Pulmonary artery endothelial cell (primary cell): ENCODE data around the gene C1QC. TPM values are rescaled to one million over a fixed set of nuclear protein-coding genes. Genes with fewer than 3 reads are reported as not detected.
A peak's percentile ranks its signal among the peaks of the same experiment; 100 is the strongest.

ENCODE experiments used
- DNase-seq: peaks from one replicate; pipeline ENCODE4 v3.0.0-alpha.2; 2011; ENCODE audit warnings: low read depth, low spot score
- total RNA-seq: library from RNA; depleted of rRNA; stranded (reverse); fragments of >200 nt; gene quantifications from 2 replicates; pipeline ENCODE4 v1.2.3, GENCODE V29; 2014

The C1QC gene
- total RNA-seq: not detected in 2 replicates

- no peak for DNase-seq
These were observed at the start of gene C1QC for GRCh38 chr1:22643381-22643780. Gene C1QC, plus strand, starts transcription at chr1:22643633. Its CDS starts 391 bp downstream, at chr1:22644024.

GRCh38 chr1:22594396-22594795 is 49.0 kb upstream of the C1QC start:
- no peak for DNase-seq

GRCh38 chr1:22595108-22595507 is 48.3 kb upstream of the C1QC start:
- DNase-seq: no peak

GRCh38 chr1:22597301-22597965 is 46.0 kb upstream of the C1QC start:
- no peak for DNase-seq

GRCh38 chr1:22597996-22598395 is 45.4 kb upstream of the C1QC start:
- DNase-seq: no peak

- DNase-seq: no peak
These were observed 44.7 kb upstream of the C1QC start for GRCh38 chr1:22598736-22599135.

GRCh38 chr1:22600071-22600816 is 43.2 kb upstream of the C1QC start:
- no peak for DNase-seq

- DNase-seq: no peak
These were observed 42.4 kb upstream of the C1QC start for GRCh38 chr1:22600817-22601605.

- no peak for DNase-seq
These were observed 41.8 kb upstream of the C1QC start for GRCh38 chr1:22601610-22602009.

GRCh38 chr1:22602060-22602740 is 41.2 kb upstream of the C1QC start:
- no peak for DNase-seq

- DNase-seq: no peak
These were observed 37.3 kb upstream of the C1QC start for GRCh38 chr1:22606161-22606560.

- DNase-seq: no peak
These were observed 36.3 kb upstream of the C1QC start for GRCh38 chr1:22607154-22607553.

GRCh38 chr1:22608361-22608760 is 35.1 kb upstream of the C1QC start:
- DNase-seq: no peak

GRCh38 chr1:22609291-22609690 is 34.1 kb upstream of the C1QC start:
- no peak for DNase-seq

GRCh38 chr1:22611530-22611947 is 31.9 kb upstream of the C1QC start:
- peak; percentile 10 for DNase-seq

GRCh38 chr1:22612671-22613571 is 30.5 kb upstream of the C1QC start:
- DNase-seq: no peak

GRCh38 chr1:22613572-22613918 is 29.9 kb upstream of the C1QC start:
- DNase-seq: no peak

- no peak for DNase-seq
These were observed 29.5 kb upstream of the C1QC start for GRCh38 chr1:22613951-22614350.

GRCh38 chr1:22615886-22616285 is 27.5 kb upstream of the C1QC start:
- DNase-seq: no peak

- no peak for DNase-seq
These were observed 26.9 kb upstream of the C1QC start for GRCh38 chr1:22616571-22616970.

GRCh38 chr1:22618056-22618455 is 25.4 kb upstream of the C1QC start:
- no peak for DNase-seq
